GM23338 (cell line): ENCODE data around the gene GLCCI1. TPM values are rescaled to one million over a fixed set of nuclear protein-coding genes. Genes with fewer than 3 reads are reported as not detected.

Experiments used
- ATAC-seq: fragments of 200-7000 bp; cut with Tn5 transposase; 3 replicates; pipeline ENCODE4 v1.9.1; 2020
- DNase-seq: peaks from one replicate; pipeline ENCODE4 v3.0.0-alpha.2; 2015; ENCODE audit warnings: low spot score
- H2AFZ ChIP-seq: fragments of 200-600 bp; sonication (generic); 2 replicates; pipeline ENCODE4 v1.8.0; 2016; ENCODE audit warnings: antibody characterized with exemption, mild to moderate bottlenecking, moderate library complexity
- H3F3A ChIP-seq: fragments of 200-600 bp; sonication (generic); replicated peaks from 2 replicates; pipeline ENCODE4 v1.8.0; 2017; ENCODE audit warnings: antibody characterized with exemption, mixed run types, low read depth
- H3K27ac ChIP-seq: fragments of 200-600 bp; sonication (generic); 2 replicates; pipeline ENCODE4 v1.6.1; 2016; ENCODE audit warnings: low read depth
- H3K27me3 ChIP-seq: fragments of 200-600 bp; sonication (generic); 2 replicates; pipeline ENCODE4 v1.8.0; 2016; ENCODE audit warnings: mild to moderate bottlenecking, mixed run types, moderate library complexity; ENCODE audit not compliant: insufficient read depth
- H3K36me3 ChIP-seq: fragments of 200-600 bp; sonication (generic); 2 replicates; pipeline ENCODE4 v1.8.0; 2016; ENCODE audit warnings: mild to moderate bottlenecking; ENCODE audit not compliant: insufficient read depth
- H3K4me1 ChIP-seq: fragments of 200-600 bp; sonication (generic); 2 replicates; pipeline ENCODE4 v1.8.0; 2016; ENCODE audit warnings: mild to moderate bottlenecking, moderate library complexity; ENCODE audit not compliant: insufficient read depth
- H3K4me2 ChIP-seq: fragments of 200-600 bp; sonication (generic); 2 replicates; pipeline ENCODE4 v1.7.1; 2017; ENCODE audit warnings: mixed run types
- H3K4me3 ChIP-seq: fragments of 200-600 bp; sonication (generic); 2 replicates; pipeline ENCODE4 v1.6.1; 2016; ENCODE audit warnings: mixed run types
- H3K79me2 ChIP-seq: fragments of 200-600 bp; sonication (generic); replicated peaks from 2 replicates; pipeline ENCODE4 v1.8.0; 2017; ENCODE audit warnings: mild to moderate bottlenecking; ENCODE audit not compliant: insufficient read depth
- H3K9me2 ChIP-seq: fragments of 200-600 bp; sonication (generic); 2 replicates; pipeline ENCODE4 v1.8.0; 2017; ENCODE audit not compliant: insufficient read depth
- H4K20me1 ChIP-seq: fragments of 200-600 bp; sonication (generic); replicated peaks from 2 replicates; pipeline ENCODE4 v1.8.0; 2017; ENCODE audit warnings: mild to moderate bottlenecking; ENCODE audit not compliant: insufficient read depth
- H3K27ac Mint-ChIP-seq: 2 replicates; pipeline ENCODE4 v1.8.0; 2020; ENCODE audit warnings: inconsistent platforms, mild to moderate bottlenecking, moderate library complexity, mixed read lengths
- H3K27me3 Mint-ChIP-seq: 3 replicates; pipeline ENCODE4 v1.8.0; 2022; ENCODE audit warnings: low read depth, mild to moderate bottlenecking, moderate library complexity, mixed read lengths, inconsistent platforms; ENCODE audit not compliant: insufficient read depth, poor library complexity
- H3K36me3 Mint-ChIP-seq: 3 replicates; pipeline ENCODE4 v1.8.0; 2021; ENCODE audit warnings: low read depth, mild to moderate bottlenecking, inconsistent platforms, moderate library complexity, mixed read lengths
- H3K4me1 Mint-ChIP-seq: 3 replicates; pipeline ENCODE4 v1.8.0; 2020; ENCODE audit warnings: mild to moderate bottlenecking, inconsistent platforms, mixed read lengths
- H3K4me3 Mint-ChIP-seq: 3 replicates; pipeline ENCODE4 v1.8.0; 2021; ENCODE audit warnings: moderate library complexity, mild to moderate bottlenecking, inconsistent platforms, mixed read lengths
- H3K9me3 Mint-ChIP-seq: 3 replicates; pipeline ENCODE4 v1.8.0; 2020; ENCODE audit warnings: moderate library complexity, mild to moderate bottlenecking, inconsistent platforms, mixed read lengths
- CREB1 ChIP-seq: fragments of 250-450 bp; sonication (Bioruptor Pico); IDR thresholded peaks from 2 replicates; pipeline ENCODE4 v1.5.0; 2020; ENCODE audit warnings: low read depth, mild to moderate bottlenecking, moderate library complexity
- CTCF ChIP-seq, 2 experiments: fragments of 200-600 bp in 1 of 2; sonication (generic) in 1 of 2; conservative IDR thresholded peaks; 2 replicates each; pipeline versions ENCODE4 v1.5.1 to v1.6.1; 2016 to 2017; ENCODE audit warnings: antibody characterized with exemption in 2 of 2, low read depth in 2 of 2, mild to moderate bottlenecking in 2 of 2, moderate library complexity in 1 of 2
- EZH2 ChIP-seq: fragments of 200-600 bp; sonication (generic); IDR thresholded peaks from one replicate; pipeline ENCODE4 v1.8.0; 2017; ENCODE audit warnings: antibody characterized with exemption, mild to moderate bottlenecking, low read depth; ENCODE audit not compliant: unreplicated experiment
- EZH2phosphoT487 ChIP-seq: fragments of 200-600 bp; sonication (generic); IDR thresholded peaks from one replicate; pipeline ENCODE4 v1.8.1; 2018; ENCODE audit warnings: antibody characterized with exemption; ENCODE audit not compliant: unreplicated experiment
- JUNB ChIP-seq: IDR thresholded peaks from one replicate; pipeline ENCODE4 v1.6.1; 2016; ENCODE audit warnings: antibody characterized with exemption; ENCODE audit not compliant: unreplicated experiment
- NANOG ChIP-seq: IDR thresholded peaks from 2 replicates; pipeline ENCODE4 v1.6.1; 2016; ENCODE audit warnings: antibody characterized with exemption, borderline replicate concordance
- POLR2AphosphoS5 ChIP-seq: IDR thresholded peaks from 2 replicates; pipeline ENCODE4 v1.6.1; 2016; ENCODE audit warnings: antibody characterized with exemption, low read depth
- REST ChIP-seq: IDR thresholded peaks from one replicate; pipeline ENCODE4 v1.6.1; 2018; ENCODE audit warnings: antibody characterized with exemption; ENCODE audit not compliant: unreplicated experiment
- STAT1 ChIP-seq: IDR thresholded peaks from one replicate; pipeline ENCODE4 v1.6.1; 2016; ENCODE audit warnings: antibody characterized with exemption; ENCODE audit not compliant: unreplicated experiment
- ZNF114 ChIP-seq: fragments of 250-450 bp; sonication (Bioruptor Pico); IDR thresholded peaks from 2 replicates; pipeline ENCODE4 v1.5.0; 2020; ENCODE audit warnings: mild to moderate bottlenecking, moderate library complexity
- ZNF331 ChIP-seq: fragments of 250-450 bp; sonication (Bioruptor Pico); IDR thresholded peaks from 2 replicates; pipeline ENCODE4 v1.5.0; 2020; ENCODE audit warnings: low read depth, mild to moderate bottlenecking, moderate library complexity
- ZNF462 ChIP-seq: fragments of 250-450 bp; sonication (Bioruptor Pico); IDR thresholded peaks from 2 replicates; pipeline ENCODE4 v1.5.0; 2020; ENCODE audit warnings: mild to moderate bottlenecking, moderate library complexity
- polyA plus RNA-seq: library from polyadenylated mRNA; unstranded; fragments of >200 nt; fragmentation: Nextera tagmentation; extraction: Ambion mirVana; gene quantifications from 2 replicates; pipeline ENCODE4 v1.2.1, GENCODE V29; 2016
- total RNA-seq: library from RNA; depleted of rRNA; stranded (reverse); fragments of >200 nt; shearing (Covaris generic); gene quantifications from 2 replicates; pipeline ENCODE4 v1.2.3, GENCODE V29; 2014
- TF ChIP-seq, protein P1 (sequence below): IDR thresholded peaks from 2 replicates; pipeline ENCODE4 v1.6.1; 2016; ENCODE audit warnings: antibody characterized with exemption

GLCCI1 gene
- total and polyA plus RNA-seq, 2 experiments from 2014 or later = 15.0 to 15.7 TPM

GRCh38 chr7:7919449-7919945, 49.1 kb upstream of the GLCCI1 start:
- H3K27ac ChIP-seq = no peak overlapping the region
- peaks cover 53% of the 10 kb centered on the region for H3K4me1 Mint-ChIP-seq

More at GRCh38 chr7:7919449-7919945, 49.1 kb upstream of the GLCCI1 start:
- Mint-ChIP-seq H3K36me3 (no peaks in the 10 kb centered on the region), H3K9me3 (no peaks in the 10 kb centered on the region), H3K27me3 (peaks cover under 1% of the 10 kb centered on the region), H3K4me3 (no peak overlapping the region), H3K27ac (0 out of 2 replicates have a peak overlapping the region, but pooled peaks have one; percentile 36)
- Histone ChIP-seq H3K79me2 (no peaks in the 10 kb centered on the region), H3K27me3 (no peaks in the 10 kb centered on the region), H3K4me1 (peaks cover 58% of the 10 kb centered on the region), H3K4me3 (no peak overlapping the region), H3K36me3 (no peaks in the 10 kb centered on the region), H3F3A (no peaks in the 10 kb centered on the region), H4K20me1 (no peaks in the 10 kb centered on the region), H3K9me2 (peaks cover 8% of the 10 kb centered on the region; the same call in 1 of the 2 replicates), H3K4me2 (peak overlapping the region; percentile 19; the same call in 1 of the 2 replicates), H2AFZ (no peak overlapping the region)
- TF ChIP-seq STAT1 = no peak
- TF ChIP-seq REST = no peak
- TF ChIP-seq EZH2 = no peak
- TF ChIP-seq JUNB = no peak
- no peak for TF ChIP-seq CREB1
- TF ChIP-seq ZNF331 (CRISPR knock-in tag) = no peak
- no peak for TF ChIP-seq ZNF462 (CRISPR knock-in tag)
- no peak for TF ChIP-seq NANOG
- no peak for TF ChIP-seq ZNF114
- TF ChIP-seq, protein P1, sequence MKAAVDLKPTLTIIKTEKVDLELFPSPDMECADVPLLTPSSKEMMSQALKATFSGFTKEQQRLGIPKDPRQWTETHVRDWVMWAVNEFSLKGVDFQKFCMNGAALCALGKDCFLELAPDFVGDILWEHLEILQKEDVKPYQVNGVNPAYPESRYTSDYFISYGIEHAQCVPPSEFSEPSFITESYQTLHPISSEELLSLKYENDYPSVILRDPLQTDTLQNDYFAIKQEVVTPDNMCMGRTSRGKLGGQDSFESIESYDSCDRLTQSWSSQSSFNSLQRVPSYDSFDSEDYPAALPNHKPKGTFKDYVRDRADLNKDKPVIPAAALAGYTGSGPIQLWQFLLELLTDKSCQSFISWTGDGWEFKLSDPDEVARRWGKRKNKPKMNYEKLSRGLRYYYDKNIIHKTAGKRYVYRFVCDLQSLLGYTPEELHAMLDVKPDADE = no peak
- no peak for TF ChIP-seq POLR2AphosphoS5
- TF ChIP-seq CTCF (conservative IDR thresholded peaks at IDR 0.05; ENCODE audit: low read depth in 2 of 2) = no peak
- no peak for TF ChIP-seq EZH2phosphoT487
- ATAC-seq (no peak), DNase-seq (no peak)
